ENCODE results near the gene DUSP22. TPM values are rescaled to one million over a fixed set of nuclear protein-coding genes. Genes with fewer than 3 reads are reported as not detected.

The DUSP22 gene
- total RNA-seq, 4 donors from 2014 or later, result 53.3 to 95.2 (median 71.3) TPM

DNA sequence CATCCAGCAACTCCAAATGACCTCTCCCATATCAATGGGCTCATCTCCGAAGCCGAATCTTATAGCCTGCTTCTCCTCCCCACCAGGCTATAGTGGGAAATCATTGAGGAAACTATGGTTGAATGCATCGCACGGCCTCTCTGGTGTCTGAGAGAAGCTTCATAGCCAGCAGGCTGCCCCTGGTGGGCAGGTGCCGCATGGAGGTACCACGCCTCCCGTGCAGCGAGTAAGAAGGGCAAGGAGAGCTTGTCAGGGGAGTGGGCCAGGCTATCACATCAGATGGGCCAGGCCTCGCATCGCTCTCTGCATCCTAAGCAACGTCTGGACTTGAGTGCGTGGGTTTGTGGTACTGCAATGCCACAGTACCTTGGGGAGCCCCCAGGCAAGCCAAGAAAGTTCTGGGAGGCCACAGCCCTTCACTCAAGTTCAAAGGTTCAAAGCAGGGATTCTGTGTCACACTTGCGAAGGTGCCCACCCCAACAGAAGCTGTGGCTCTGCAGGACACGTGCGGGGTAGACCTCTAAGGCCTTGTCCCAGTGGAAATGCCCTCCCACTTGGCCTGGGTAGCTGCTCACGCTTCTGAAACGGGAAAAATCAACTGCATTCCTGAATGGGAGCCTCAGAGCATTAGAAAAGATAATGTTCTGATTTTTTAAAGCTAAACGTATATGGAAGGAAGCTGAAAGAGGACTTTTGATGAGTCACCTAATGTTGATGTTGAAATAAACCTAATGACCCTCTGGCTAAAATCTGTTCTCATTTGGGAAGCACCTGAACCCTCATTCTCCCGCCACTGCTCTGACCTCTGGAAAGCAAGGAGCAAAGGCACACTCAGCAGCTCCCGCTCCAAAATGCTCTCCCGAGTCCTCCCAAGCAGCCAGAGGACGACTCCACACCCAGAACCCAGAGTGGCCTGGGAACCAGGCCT, 90.9 kb downstream of the DUSP22 start:
- no peaks in the 10 kb centered on the region for H3K9me3 ChIP-seq
- no peak overlapping the region for H3K27ac ChIP-seq
- no peaks in the 10 kb centered on the region for H3K36me3 ChIP-seq
- no peak for DNase-seq (ENCODE audit: low spot score in 2 of 2)
- TF ChIP-seq POLR2A (IDR thresholded peaks at IDR 0.05) (no peak), EP300 (IDR thresholded peaks at IDR 0.05) (no peak), POLR2AphosphoS5 (IDR thresholded peaks at IDR 0.05) (no peak)
- TF ChIP-seq, protein P1, sequence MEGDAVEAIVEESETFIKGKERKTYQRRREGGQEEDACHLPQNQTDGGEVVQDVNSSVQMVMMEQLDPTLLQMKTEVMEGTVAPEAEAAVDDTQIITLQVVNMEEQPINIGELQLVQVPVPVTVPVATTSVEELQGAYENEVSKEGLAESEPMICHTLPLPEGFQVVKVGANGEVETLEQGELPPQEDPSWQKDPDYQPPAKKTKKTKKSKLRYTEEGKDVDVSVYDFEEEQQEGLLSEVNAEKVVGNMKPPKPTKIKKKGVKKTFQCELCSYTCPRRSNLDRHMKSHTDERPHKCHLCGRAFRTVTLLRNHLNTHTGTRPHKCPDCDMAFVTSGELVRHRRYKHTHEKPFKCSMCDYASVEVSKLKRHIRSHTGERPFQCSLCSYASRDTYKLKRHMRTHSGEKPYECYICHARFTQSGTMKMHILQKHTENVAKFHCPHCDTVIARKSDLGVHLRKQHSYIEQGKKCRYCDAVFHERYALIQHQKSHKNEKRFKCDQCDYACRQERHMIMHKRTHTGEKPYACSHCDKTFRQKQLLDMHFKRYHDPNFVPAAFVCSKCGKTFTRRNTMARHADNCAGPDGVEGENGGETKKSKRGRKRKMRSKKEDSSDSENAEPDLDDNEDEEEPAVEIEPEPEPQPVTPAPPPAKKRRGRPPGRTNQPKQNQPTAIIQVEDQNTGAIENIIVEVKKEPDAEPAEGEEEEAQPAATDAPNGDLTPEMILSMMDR (IDR thresholded peaks at IDR 0.05), result no peak
- H3K27me3 ChIP-seq, result peaks cover 73% of the 10 kb centered on the region
- H3K4me1 ChIP-seq, result no peaks in the 10 kb centered on the region
- 80% methylated on average over 22 of the region's 22 CpGs for WGBS
- H3K4me3 ChIP-seq, result no peak overlapping the region

DNA sequence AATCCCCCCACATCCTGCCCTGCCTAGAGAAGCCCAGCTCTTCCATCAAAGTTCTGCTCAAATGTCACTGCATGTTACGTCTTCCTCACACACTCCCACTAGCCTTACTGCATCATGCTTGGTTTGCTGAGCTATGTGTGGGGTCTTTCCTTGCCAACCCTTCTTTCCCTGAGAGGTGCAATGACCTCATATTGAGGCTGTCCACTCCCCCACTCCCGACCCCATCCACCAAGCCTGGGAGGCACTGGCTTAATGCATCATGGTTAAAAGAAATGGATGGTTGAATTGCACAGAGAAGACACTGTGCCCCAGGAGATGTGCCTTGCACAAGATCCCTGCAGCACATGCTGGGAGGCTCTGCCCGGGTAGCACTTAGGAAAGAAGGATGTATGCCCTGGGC, 91.6 kb downstream of the DUSP22 start:
- Histone ChIP-seq H3K9me3 (no peaks in the 10 kb centered on the region), H3K36me3 (no peaks in the 10 kb centered on the region), H3K27ac (no peak overlapping the region), H3K4me1 (no peaks in the 10 kb centered on the region), H3K4me3 (no peak overlapping the region), H3K27me3 (peaks cover 76% of the 10 kb centered on the region)
- WGBS, result 72% methylated on average over 3 of the region's 3 CpGs
- TF ChIP-seq EP300 (IDR thresholded peaks at IDR 0.05) (no peak), POLR2AphosphoS5 (IDR thresholded peaks at IDR 0.05) (no peak), POLR2A (IDR thresholded peaks at IDR 0.05) (no peak)
- TF ChIP-seq, protein P1 (IDR thresholded peaks at IDR 0.05), result no peak
- peak in 1 of 2 donors; percentile 43 for DNase-seq (ENCODE audit: low spot score in 2 of 2)

DNA sequence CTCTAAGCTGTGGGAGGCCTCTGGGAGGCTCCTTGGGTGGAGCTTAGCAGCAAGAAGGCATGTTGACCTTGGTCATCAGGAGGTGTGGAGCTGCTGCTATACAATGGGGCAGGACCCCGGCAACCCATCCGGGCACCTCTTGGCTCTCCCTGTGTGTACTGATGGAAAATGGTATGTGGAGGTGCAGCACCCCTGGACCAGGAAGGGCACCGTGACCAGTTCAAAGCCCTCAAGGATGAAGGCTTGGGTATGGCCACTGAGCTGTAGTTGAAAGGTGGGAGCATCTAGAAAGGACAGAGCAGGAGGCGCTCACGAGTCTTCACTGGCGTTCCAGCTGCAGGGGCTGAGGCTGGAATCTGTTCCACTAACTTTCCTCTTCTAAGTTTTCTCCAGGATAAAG, 92.6 kb downstream of the DUSP22 start:
- H3K4me3 ChIP-seq, result no peak overlapping the region
- TF ChIP-seq POLR2A (IDR thresholded peaks at IDR 0.05) (no peak), EP300 (IDR thresholded peaks at IDR 0.05) (no peak), POLR2AphosphoS5 (IDR thresholded peaks at IDR 0.05) (no peak)
- TF ChIP-seq, protein P1 (IDR thresholded peaks at IDR 0.05), result no peak
- no peaks in the 10 kb centered on the region for H3K4me1 ChIP-seq
- no peaks in the 10 kb centered on the region for H3K9me3 ChIP-seq
- peaks cover 76% of the 10 kb centered on the region for H3K27me3 ChIP-seq
- no peak overlapping the region for H3K27ac ChIP-seq
- no peaks in the 10 kb centered on the region for H3K36me3 ChIP-seq
- 83% methylated on average over 5 of the region's 6 CpGs for WGBS
- no peak for DNase-seq (ENCODE audit: low spot score in 2 of 2)

DNA sequence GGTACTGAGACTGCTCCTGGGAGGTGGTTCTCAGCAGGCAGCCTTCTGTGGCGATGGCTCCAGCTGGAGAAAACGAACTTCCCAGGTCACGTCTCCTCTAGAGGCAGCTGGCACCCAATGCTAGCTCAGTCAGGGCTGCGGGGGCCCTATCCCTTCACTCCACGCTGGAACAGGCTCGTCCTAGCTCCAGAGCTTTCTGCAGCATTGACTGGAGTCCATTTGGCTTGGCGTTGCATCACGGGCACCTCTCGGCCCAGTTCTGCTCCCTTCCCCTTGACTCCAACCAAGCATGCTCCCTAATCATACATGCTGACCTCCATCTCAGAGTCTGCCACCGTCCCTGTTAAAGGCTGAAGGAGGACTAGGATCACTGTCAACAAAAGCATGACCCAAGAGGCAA, 93.3 kb downstream of the DUSP22 start:
- no peak overlapping the region for H3K27ac ChIP-seq
- no peak for DNase-seq (ENCODE audit: low spot score in 2 of 2)
- H3K27me3 ChIP-seq, result peaks cover 75% of the 10 kb centered on the region
- H3K4me1 ChIP-seq, result no peaks in the 10 kb centered on the region
- TF ChIP-seq, protein P1 (IDR thresholded peaks at IDR 0.05), result no peak
- TF ChIP-seq EP300 (IDR thresholded peaks at IDR 0.05) (no peak), POLR2AphosphoS5 (IDR thresholded peaks at IDR 0.05) (no peak), POLR2A (IDR thresholded peaks at IDR 0.05) (no peak)
- 91% methylated on average over 7 of the region's 10 CpGs for WGBS
- no peaks in the 10 kb centered on the region for H3K36me3 ChIP-seq
- no peak overlapping the region for H3K4me3 ChIP-seq
- no peaks in the 10 kb centered on the region for H3K9me3 ChIP-seq

DNA sequence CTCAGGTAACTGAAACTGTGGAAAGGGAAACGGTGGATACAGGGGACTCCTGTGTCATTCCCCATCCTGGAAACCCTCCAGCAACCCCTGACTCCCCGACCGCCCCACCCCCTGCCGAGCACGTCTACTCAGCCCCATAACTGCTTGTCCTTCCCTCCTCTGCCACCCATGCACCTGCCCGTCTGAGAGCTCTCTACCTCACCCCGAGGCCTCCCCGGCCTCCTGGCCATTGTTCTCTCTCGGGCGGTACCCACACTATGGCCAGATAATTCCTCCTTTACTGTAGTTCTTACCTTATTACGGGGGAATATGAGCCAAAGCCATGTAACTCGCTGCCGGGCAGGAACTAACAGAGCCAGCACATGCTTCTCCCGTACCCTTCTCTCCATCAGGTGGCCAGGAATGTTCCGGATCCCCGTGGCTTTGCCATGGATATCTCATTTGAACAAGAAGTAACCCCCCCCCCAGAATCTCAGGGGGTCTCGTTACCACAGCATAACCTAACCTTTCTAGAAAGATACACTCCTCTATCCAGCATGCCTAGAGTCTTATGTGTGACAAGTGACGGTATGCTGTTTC, 94.5 kb downstream of the DUSP22 start:
- Histone ChIP-seq H3K9me3 (no peaks in the 10 kb centered on the region), H3K27me3 (peaks cover 82% of the 10 kb centered on the region), H3K4me3 (no peak overlapping the region), H3K27ac (no peak overlapping the region), H3K36me3 (no peaks in the 10 kb centered on the region), H3K4me1 (peaks cover 11% of the 10 kb centered on the region)
- DNase-seq (ENCODE audit: low spot score in 2 of 2), result peak in 1 of 2 donors; percentile 53
- 84% methylated on average over 18 of the region's 18 CpGs for WGBS
- TF ChIP-seq POLR2AphosphoS5 (IDR thresholded peaks at IDR 0.05) (no peak), POLR2A (IDR thresholded peaks at IDR 0.05) (no peak), EP300 (IDR thresholded peaks at IDR 0.05) (no peak)
- TF ChIP-seq, protein P1 (IDR thresholded peaks at IDR 0.05), result no peak

Measured in suprapubic skin (tissue), 4 donors.